Caco-2 (cell line): Measurements from ENCODE around the gene IMMP2L. TPM values are rescaled to one million over a fixed set of nuclear protein-coding genes. Genes with fewer than 3 reads are reported as not detected.

Source experiments
- BruUV-seq: library from RNA; stranded (reverse); fragments of 400-500 nt; replicated peaks from 2 replicates; lab custom pipeline; 2021; lab: Mats Ljungman, UMichigan
- CTCF ChIA-PET: fragments of 300-600 bp; sonication (Branson Sonifier 250); formaldehyde crosslinking; loops from one replicate; lab custom pipeline; 2022; ENCODE audit warnings: antibody characterized with exemption; lab: Charles Lee
- POLR2A ChIA-PET: fragments of 300-600 bp; sonication (Branson Sonifier 250); formaldehyde crosslinking; loops from one replicate; lab custom pipeline; 2022; ENCODE audit warnings: antibody characterized with exemption; lab: Charles Lee
- DNase-seq, 2 experiments: peaks; one replicate each; pipeline versions ENCODE4 v3.0.0 to v3.0.0-alpha.2; 2020 to 2022
- H3K27me3 ChIP-seq: replicated peaks from 2 replicates; pipeline ENCODE4 v1.6.0; 2011; ENCODE audit warnings: low read length; ENCODE audit not compliant: control insufficient read depth, insufficient read depth
- H3K36me3 ChIP-seq: 2 replicates; pipeline ENCODE4 v1.5.1; 2011; ENCODE audit warnings: low read length; ENCODE audit not compliant: control insufficient read depth, insufficient read depth
- H3K4me1 ChIP-seq: fragments of 250-450 bp; sonication (Bioruptor Pico); 2 replicates; pipeline ENCODE4 v1.5.1; 2020; ENCODE audit warnings: mild to moderate bottlenecking
- H3K4me3 ChIP-seq: 2 replicates; pipeline ENCODE4 v1.5.1; 2011; ENCODE audit warnings: low read depth, mild to moderate bottlenecking, control low read depth, low read length
- H3K9me3 ChIP-seq: fragments of 250-450 bp; sonication (Bioruptor Pico); 2 replicates; pipeline ENCODE4 v1.5.1; 2020; ENCODE audit warnings: mild to moderate bottlenecking, moderate library complexity
- H3K27ac Mint-ChIP-seq: one replicate; pipeline ENCODE4 v1.8.0; 2022; ENCODE audit warnings: mixed read lengths; ENCODE audit not compliant: unreplicated experiment
- H3K27me3 Mint-ChIP-seq: one replicate; pipeline ENCODE4 v1.8.0; 2022; ENCODE audit warnings: mixed read lengths; ENCODE audit not compliant: insufficient read depth, unreplicated experiment
- H3K36me3 Mint-ChIP-seq: one replicate; pipeline ENCODE4 v1.8.0; 2022; ENCODE audit warnings: mild to moderate bottlenecking, mixed read lengths; ENCODE audit not compliant: insufficient read depth, unreplicated experiment
- H3K4me1 Mint-ChIP-seq: one replicate; pipeline ENCODE4 v1.8.0; 2022; ENCODE audit warnings: low read depth, mixed read lengths; ENCODE audit not compliant: unreplicated experiment
- H3K4me3 Mint-ChIP-seq: one replicate; pipeline ENCODE4 v1.8.0; 2022; ENCODE audit warnings: mild to moderate bottlenecking, moderate library complexity, mixed read lengths; ENCODE audit not compliant: unreplicated experiment
- H3K9me3 Mint-ChIP-seq: one replicate; pipeline ENCODE4 v1.8.0; 2022; ENCODE audit warnings: mixed read lengths; ENCODE audit not compliant: unreplicated experiment
- CTCF ChIP-seq, 2 experiments: fragments of 200-600 bp in 1 of 2; IDR thresholded peaks; 1 replicate in 1 of 2; 2 replicates in 1 of 2; pipeline versions ENCODE4 v1.5.1 to v1.8.0; 2011 to 2022; ENCODE audit warnings: antibody characterized with exemption in 1 of 2, control low read depth in 1 of 2, inconsistent platforms in 1 of 2, low read depth in 1 of 2, low read length in 1 of 2, mild to moderate bottlenecking in 1 of 2, moderate library complexity in 1 of 2; ENCODE audit not compliant: insufficient read depth in 1 of 2, severe bottlenecking in 1 of 2, unreplicated experiment in 1 of 2
- intact Hi-C: fragments of 100-400 bp; cut with micrococcal nuclease; formaldehyde crosslinking; loops from one replicate; pipeline ENCODE4 v1.10.0; 2022; ENCODE audit not compliant: unreplicated experiment
- total RNA-seq: library from RNA; stranded (reverse); gene quantifications from 2 replicates; pipeline ENCODE4 v1.2.3, GENCODE V29; 2022

Gene IMMP2L
- total RNA-seq, 1 experiment from 2014 or later, result 9.5 TPM

GRCh38 chr7:110766864-110767263 lies 795.4 kb downstream of the IMMP2L start:
- no peaks in the 10 kb centered on the region for H3K36me3 ChIP-seq
- Mint-ChIP-seq H3K4me3 (no peak overlapping the region), H3K27ac (no peak overlapping the region), H3K27me3 (no peaks in the 10 kb centered on the region), H3K36me3 (no peaks in the 10 kb centered on the region), H3K9me3 (no peaks in the 10 kb centered on the region), H3K4me1 (no peaks in the 10 kb centered on the region)
- TF ChIP-seq CTCF (IDR thresholded peaks at IDR 0.05; ENCODE audit: insufficient read depth in 1 of 2, low read depth in 1 of 2, low read length in 1 of 2, severe bottlenecking in 1 of 2, unreplicated experiment in 1 of 2), result no peak
- BruUV-seq, result no TSS peak
- H3K4me3 ChIP-seq, result no peak overlapping the region
- H3K4me1 ChIP-seq, result no peaks in the 10 kb centered on the region
- no peaks in the 10 kb centered on the region for H3K9me3 ChIP-seq
- CTCF ChIA-PET, result no interaction called here
- no peak for DNase-seq
- H3K27me3 ChIP-seq, result no peaks in the 10 kb centered on the region
- intact Hi-C loops, result no loop called here
- POLR2A ChIA-PET, result no interaction called here

GRCh38 chr7:110764852-110765251 lies 797.4 kb downstream of the IMMP2L start:
- Histone ChIP-seq H3K4me3 (no peak overlapping the region), H3K4me1 (no peaks in the 10 kb centered on the region), H3K9me3 (no peaks in the 10 kb centered on the region), H3K27me3 (no peaks in the 10 kb centered on the region), H3K36me3 (no peaks in the 10 kb centered on the region)
- H3K9me3 Mint-ChIP-seq, result no peaks in the 10 kb centered on the region
- TF ChIP-seq CTCF (IDR thresholded peaks at IDR 0.05; ENCODE audit: insufficient read depth in 1 of 2, low read depth in 1 of 2, low read length in 1 of 2, severe bottlenecking in 1 of 2, unreplicated experiment in 1 of 2), result no peak
- CTCF ChIA-PET, result no interaction called here
- DNase-seq, result no peak
- H3K27ac Mint-ChIP-seq, result no peak overlapping the region
- no peaks in the 10 kb centered on the region for H3K4me1 Mint-ChIP-seq
- no peaks in the 10 kb centered on the region for H3K27me3 Mint-ChIP-seq
- H3K4me3 Mint-ChIP-seq, result no peak overlapping the region
- H3K36me3 Mint-ChIP-seq, result no peaks in the 10 kb centered on the region
- intact Hi-C loops, result no loop called here
- BruUV-seq, result no TSS peak
- POLR2A ChIA-PET, result no interaction called here

GRCh38 chr7:110762546-110763225 lies 799.6 kb downstream of the IMMP2L start:
- H3K27me3 Mint-ChIP-seq, result no peaks in the 10 kb centered on the region
- no peak for TF ChIP-seq CTCF (IDR thresholded peaks at IDR 0.05; ENCODE audit: insufficient read depth in 1 of 2, low read depth in 1 of 2, low read length in 1 of 2, severe bottlenecking in 1 of 2, unreplicated experiment in 1 of 2)
- intact Hi-C loops, result no loop called here
- no peaks in the 10 kb centered on the region for H3K27me3 ChIP-seq
- H3K4me1 ChIP-seq, result no peaks in the 10 kb centered on the region
- H3K36me3 Mint-ChIP-seq, result no peaks in the 10 kb centered on the region
- H3K4me1 Mint-ChIP-seq, result no peaks in the 10 kb centered on the region
- H3K9me3 ChIP-seq, result no peaks in the 10 kb centered on the region
- ChIA-PET POLR2A (no interaction called here), CTCF (no interaction called here)
- BruUV-seq, result no TSS peak
- H3K4me3 ChIP-seq, result no peak overlapping the region
- no peak for DNase-seq
- H3K9me3 Mint-ChIP-seq, result peaks cover 7% of the 10 kb centered on the region
- no peak overlapping the region for H3K4me3 Mint-ChIP-seq
- no peak overlapping the region for H3K27ac Mint-ChIP-seq
- no peaks in the 10 kb centered on the region for H3K36me3 ChIP-seq
